Activated CD4-positive, alpha-beta T cell treated with anti-CD3 and anti-CD28 coated beads for 36 hours (primary cell): ENCODE results near the gene C14orf39. TPM values are rescaled to one million over a fixed set of nuclear protein-coding genes. Genes with fewer than 3 reads are reported as not detected.

Experiments
- ATAC-seq: fragments of 200-7000 bp; cut with Tn5 transposase; one replicate; pipeline ENCODE4 v1.10.0; 2021; ENCODE audit warnings: mild to moderate bottlenecking, moderate library complexity
- CTCF ChIA-PET: fragments of 350-600 bp; sonication (Branson Sonifier 250); formaldehyde crosslinking; loops from one replicate; lab custom pipeline; 2021; ENCODE audit warnings: antibody characterized with exemption; lab: Charles Lee
- POLR2A ChIA-PET: fragments of 350-600 bp; sonication (Branson Sonifier 250); formaldehyde crosslinking; loops from one replicate; lab custom pipeline; 2021; ENCODE audit warnings: antibody characterized with exemption, inconsistent platforms; lab: Charles Lee
- DNase-seq: peaks from one replicate; pipeline ENCODE4 v3.0.0-alpha.2; 2020
- H3K27ac Mint-ChIP-seq: one replicate; pipeline ENCODE4 v1.8.0; 2021; ENCODE audit warnings: mixed read lengths
- H3K27me3 Mint-ChIP-seq: one replicate; pipeline ENCODE4 v1.8.0; 2021; ENCODE audit warnings: mixed read lengths
- H3K36me3 Mint-ChIP-seq: one replicate; pipeline ENCODE4 v1.8.0; 2021; ENCODE audit warnings: low read depth, mixed read lengths
- H3K4me1 Mint-ChIP-seq: one replicate; pipeline ENCODE4 v1.8.0; 2021; ENCODE audit warnings: mixed read lengths
- H3K4me3 Mint-ChIP-seq: one replicate; pipeline ENCODE4 v1.8.0; 2021; ENCODE audit warnings: mild to moderate bottlenecking, moderate library complexity, mixed read lengths
- H3K9me3 Mint-ChIP-seq: one replicate; pipeline ENCODE4 v1.8.0; 2021; ENCODE audit warnings: low read depth, mixed read lengths
- intact Hi-C, 2 experiments: fragments of 100-400 bp; cut with DNase I in 1 of 2; cut with micrococcal nuclease in 1 of 2; formaldehyde crosslinking; loops; one replicate each; pipeline versions ENCODE4 v1.14.2 to v1.15.1; 2022 to 2024; cut with DNase I, micrococcal nuclease
- total RNA-seq, 2 experiments: library from RNA; stranded (reverse); gene quantifications; one replicate each; pipeline ENCODE4 v1.2.3, GENCODE V29; 2021

Gene C14orf39, protein sequence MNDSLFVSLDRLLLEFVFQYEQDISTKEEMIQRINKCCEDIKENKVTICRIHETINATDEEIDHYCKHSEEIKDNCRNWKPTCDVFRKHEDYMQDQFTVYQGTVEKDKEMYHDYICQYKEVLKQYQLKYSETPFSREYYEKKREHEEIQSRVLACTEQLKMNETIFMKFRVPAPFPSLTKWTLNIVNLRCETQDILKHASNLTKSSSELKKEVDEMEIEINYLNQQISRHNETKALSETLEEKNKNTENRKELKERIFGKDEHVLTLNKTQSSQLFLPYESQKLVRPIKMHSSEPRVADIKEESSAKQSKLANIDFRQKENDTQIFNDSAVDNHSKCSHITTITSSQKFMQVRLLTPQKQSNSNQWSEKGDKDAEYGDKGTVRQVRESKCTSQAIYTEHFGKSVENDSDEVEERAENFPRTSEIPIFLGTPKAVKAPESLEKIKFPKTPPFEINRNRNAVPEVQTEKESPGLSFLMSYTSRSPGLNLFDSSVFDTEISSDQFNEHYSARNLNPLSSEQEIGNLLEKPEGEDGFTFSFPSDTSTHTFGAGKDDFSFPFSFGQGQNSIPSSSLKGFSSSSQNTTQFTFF
- total RNA-seq = not detected

DNA sequence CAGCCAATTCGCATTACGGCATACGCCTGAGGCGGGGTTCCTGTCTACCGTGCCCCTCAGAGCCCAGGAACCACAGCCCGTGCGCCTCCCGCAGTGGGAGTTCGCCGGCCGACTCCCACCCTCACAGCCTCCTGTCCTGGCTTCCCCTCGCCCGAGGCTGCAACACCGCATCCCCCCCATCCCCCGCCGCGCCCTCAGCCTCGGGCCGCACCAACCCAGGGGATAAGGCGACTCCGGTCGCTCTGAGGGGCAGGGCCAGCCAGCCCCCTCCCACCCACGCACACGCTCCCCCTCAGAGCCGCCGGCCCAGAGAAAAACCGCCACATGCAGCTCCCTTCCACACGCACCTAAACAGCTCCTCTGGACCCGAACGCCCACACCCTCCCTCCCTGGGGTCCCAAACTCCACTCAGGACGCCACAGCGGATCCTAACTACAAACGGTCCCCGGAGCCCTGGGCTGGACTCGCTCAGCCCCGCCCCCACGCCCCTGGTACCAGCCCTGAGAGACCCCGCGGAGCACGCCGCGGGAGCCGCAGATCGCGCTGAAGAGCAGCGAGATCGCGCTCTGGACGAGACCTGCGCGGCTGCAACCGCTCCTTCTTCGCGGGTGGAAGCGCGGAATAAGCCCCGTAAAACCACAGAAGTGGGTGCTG, at the start of gene C14orf39:
Gene C14orf39, minus strand, starts transcription at position 466 of the 654 bp plus-strand sequence. CDS start 985 bp downstream, outside the sequence.
- no peak within 1 kb of the TSS for H3K27ac Mint-ChIP-seq
- intact Hi-C loops = loop anchor here in 1 of 2 experiments (2.0 kb wide), 1 partner anchor 27 kb away; no protein-coding TSS in a partner anchor
- ATAC-seq = peak; percentile 33
- peaks cover 6% of the 10 kb centered on the region for H3K4me1 Mint-ChIP-seq
- peaks cover 24% of the 10 kb centered on the region for H3K27me3 Mint-ChIP-seq
- ChIA-PET POLR2A (no interaction called here), CTCF (no interaction called here)
- DNase-seq = peak; percentile 57
- H3K36me3 Mint-ChIP-seq = no peaks in the 10 kb centered on the region
- peak within 1 kb of the TSS; percentile 24 for H3K4me3 Mint-ChIP-seq
- H3K9me3 Mint-ChIP-seq = peaks cover under 1% of the 10 kb centered on the region

DNA sequence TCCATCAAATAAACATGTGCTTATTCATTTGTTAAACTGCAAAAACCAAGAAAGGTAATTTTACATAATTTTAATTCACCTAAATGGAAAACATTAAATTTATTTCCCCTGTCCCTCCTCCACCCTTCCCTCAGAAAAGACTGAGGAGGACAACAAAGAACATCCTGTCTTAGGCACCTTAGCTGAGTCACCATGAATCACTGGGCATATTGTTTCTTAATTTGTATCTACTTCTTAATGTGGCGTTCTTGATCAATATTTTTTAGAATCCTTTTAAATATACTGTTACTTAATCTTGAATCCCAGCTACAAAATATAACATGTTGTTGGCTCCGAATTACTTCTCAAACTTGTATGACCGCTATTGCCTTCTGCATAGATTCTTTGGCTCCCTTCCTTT, 46.6 kb upstream of the C14orf39 start:
- H3K36me3 Mint-ChIP-seq = no peaks in the 10 kb centered on the region
- DNase-seq = no peak
- no peak for ATAC-seq
- H3K9me3 Mint-ChIP-seq = peaks cover 2% of the 10 kb centered on the region
- intact Hi-C loops = no loop called here
- H3K4me3 Mint-ChIP-seq = no peak overlapping the region
- no peak overlapping the region for H3K27ac Mint-ChIP-seq
- ChIA-PET CTCF (no interaction called here), POLR2A (no interaction called here)
- no peaks in the 10 kb centered on the region for H3K4me1 Mint-ChIP-seq
- H3K27me3 Mint-ChIP-seq = peaks cover 33% of the 10 kb centered on the region

DNA sequence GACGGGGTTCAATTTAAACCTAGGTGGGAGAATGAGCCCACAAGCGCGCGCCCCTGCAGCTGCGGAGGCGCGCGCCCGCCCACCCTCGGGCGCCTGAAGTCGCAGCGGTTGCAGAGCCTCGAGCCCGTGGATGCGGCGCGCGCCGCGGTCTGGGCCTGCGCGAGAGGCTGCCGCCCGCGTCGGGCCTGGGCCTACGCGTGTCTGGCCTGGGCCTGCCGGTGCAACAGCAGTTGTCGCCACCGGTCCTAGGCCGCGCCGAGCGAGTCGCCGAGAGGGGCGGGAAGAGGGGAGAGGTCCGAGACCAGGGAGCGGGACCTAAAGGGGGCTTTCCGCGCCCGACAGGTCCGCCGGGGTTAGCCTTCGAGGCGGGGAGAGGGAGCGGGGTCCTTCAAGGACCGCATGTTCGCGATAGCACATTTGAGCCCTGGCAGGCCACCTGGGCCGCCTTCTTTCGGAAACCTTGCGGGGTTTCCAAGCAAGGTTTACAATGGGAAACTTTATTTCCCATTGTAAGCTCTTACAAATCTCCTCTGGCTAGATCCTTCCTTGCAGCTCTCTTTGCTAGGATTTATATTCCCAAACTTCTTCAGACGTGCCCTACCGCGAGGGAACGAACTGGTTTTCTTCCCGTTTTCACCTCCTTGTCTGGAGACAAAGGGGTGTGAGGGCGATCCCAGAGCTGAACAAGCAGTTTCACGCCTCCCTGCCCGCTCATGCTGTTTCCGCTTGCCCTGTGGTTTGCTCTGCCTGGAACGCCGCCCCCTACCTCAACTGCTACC, 29.8 kb upstream of the C14orf39 start:
- intact Hi-C loops = loop anchor here in 1 of 2 experiments (1.0 kb wide), 1 partner anchor 184 kb away; no protein-coding TSS in a partner anchor
- Mint-ChIP-seq H3K36me3 (no peaks in the 10 kb centered on the region), H3K4me1 (peaks cover 14% of the 10 kb centered on the region), H3K9me3 (no peaks in the 10 kb centered on the region), H3K27ac (no peak overlapping the region), H3K27me3 (peaks cover 46% of the 10 kb centered on the region), H3K4me3 (no peak overlapping the region)
- ATAC-seq (peak; percentile 44), DNase-seq (peak; percentile 20)
- ChIA-PET CTCF (interaction anchor here (0.6 to 1.5 kb wide), 6 partner anchors 10 to 184 kb away, joined by 3 to 6 read pairs (median 4); no protein-coding TSS in a partner anchor), POLR2A (interaction anchor here (1.2 to 1.3 kb wide), 2 partner anchors 11 to 267 kb away, joined by 3 to 4 read pairs; partner anchors contain the start of gene PPM1A)

DNA sequence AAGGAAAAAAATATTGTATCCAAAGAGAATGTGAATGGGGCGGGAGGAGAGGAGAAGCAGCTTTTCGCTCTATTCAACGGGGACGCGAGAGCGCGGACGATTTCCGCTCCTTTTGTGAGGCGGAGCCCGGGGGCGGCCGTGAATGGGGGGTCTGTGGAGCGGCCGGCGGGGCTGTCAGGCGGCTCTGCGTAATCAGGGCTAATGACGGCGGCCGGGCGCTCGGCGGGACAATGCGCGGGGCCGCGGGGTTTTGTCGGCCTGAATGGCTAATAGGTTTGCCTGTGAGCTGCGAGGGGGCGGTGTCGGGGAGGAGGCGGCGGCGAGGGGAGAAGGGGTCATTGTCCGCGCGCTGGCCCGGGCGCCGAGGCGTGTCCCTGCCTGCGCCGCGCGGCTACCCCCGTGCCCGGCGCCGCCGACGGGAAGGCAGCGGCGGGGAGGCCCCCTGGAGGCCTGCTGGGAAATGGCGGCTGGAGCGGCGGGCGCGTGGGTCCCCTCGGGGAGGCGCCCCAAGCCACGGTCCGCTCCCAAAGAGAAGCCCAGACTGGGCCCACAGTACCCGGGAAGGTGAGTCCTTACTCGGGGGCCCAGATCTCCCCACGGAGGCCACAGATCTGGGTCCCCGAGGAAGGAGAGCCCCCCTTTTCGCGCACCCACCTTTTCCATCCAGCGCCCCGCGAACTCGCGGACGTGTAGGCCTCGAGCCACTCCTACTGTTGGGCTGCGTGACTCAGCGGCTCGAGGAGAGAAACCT, 29.1 kb upstream of the C14orf39 start:
- DNase-seq (peak; percentile 50), ATAC-seq (peak; percentile 53)
- H3K4me3 Mint-ChIP-seq = peak overlapping the region; percentile 40
- CTCF ChIA-PET = interaction anchor here (0.6 to 1.0 kb wide), 3 partner anchors 11 to 100 kb away, joined by 3 to 4 read pairs (median 3); no protein-coding TSS in a partner anchor
- intact Hi-C loops = loop anchor here in 1 of 2 experiments (1.0 kb wide), 1 partner anchor 184 kb away; no protein-coding TSS in a partner anchor
- H3K36me3 Mint-ChIP-seq = no peaks in the 10 kb centered on the region
- POLR2A ChIA-PET = no interaction called here
- H3K27ac Mint-ChIP-seq = no peak overlapping the region
- H3K4me1 Mint-ChIP-seq = peaks cover 20% of the 10 kb centered on the region
- peaks cover 52% of the 10 kb centered on the region for H3K27me3 Mint-ChIP-seq
- H3K9me3 Mint-ChIP-seq = no peaks in the 10 kb centered on the region

DNA sequence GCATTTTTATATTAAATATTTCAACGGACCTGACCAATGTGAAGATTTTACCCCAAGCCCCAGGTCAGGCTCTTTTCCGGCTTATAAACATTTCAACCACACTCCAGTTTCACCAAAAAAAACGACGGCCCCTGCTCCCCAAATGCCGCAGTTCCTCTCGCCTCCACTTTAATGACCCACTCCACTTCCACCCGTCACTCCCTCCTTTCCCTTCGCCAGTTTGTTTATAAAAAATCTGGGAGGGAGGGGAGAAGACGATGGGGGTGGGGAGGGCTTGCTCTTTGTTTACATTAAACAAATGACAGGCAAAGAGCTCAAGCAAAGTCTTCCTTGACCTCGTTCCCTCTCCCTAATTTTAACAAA, 28.5 kb upstream of the C14orf39 start:
- Mint-ChIP-seq H3K27ac (no peak overlapping the region), H3K4me1 (peaks cover 24% of the 10 kb centered on the region), H3K4me3 (peak overlapping the region; percentile 40), H3K9me3 (no peaks in the 10 kb centered on the region), H3K36me3 (no peaks in the 10 kb centered on the region), H3K27me3 (peaks cover 57% of the 10 kb centered on the region)
- ChIA-PET POLR2A (no interaction called here), CTCF (interaction anchor here (0.7 to 1.1 kb wide), 3 partner anchors 10 to 142 kb away, joined by 3 to 4 read pairs (median 3); no protein-coding TSS in a partner anchor)
- ATAC-seq = no peak
- intact Hi-C loops = no loop called here
- DNase-seq = no peak

DNA sequence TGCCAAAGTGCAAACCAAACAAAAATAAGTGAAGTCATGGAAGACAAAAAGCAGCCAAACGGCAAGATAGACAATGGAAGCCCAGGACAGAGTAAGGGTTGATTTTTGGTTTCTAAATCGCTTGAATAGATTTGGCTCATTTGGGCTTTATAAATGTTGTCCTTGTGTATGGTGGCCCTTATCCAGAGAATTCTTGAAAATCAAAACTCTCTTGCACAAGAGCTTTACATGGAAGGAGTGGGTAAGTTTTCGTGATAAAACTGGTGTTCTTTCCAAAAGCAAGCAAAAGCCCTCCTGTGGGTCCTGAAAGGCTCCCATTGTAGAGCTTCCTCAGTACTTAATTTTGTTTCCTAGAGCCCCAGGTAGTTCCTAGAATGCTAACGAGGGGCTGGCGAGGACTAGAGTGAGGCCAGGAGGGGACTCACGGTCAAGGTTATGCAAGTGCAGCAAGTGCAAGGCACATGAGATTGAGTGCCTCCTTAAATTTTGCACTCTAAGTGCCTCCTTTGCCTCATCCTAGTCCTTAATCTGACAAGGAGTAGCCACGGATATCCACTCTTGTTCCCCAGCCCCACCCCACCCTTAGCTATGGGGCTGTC, 27.2 kb upstream of the C14orf39 start:
- DNase-seq (no peak), ATAC-seq (no peak)
- Mint-ChIP-seq H3K27ac (no peak overlapping the region), H3K27me3 (peaks cover 67% of the 10 kb centered on the region), H3K36me3 (no peaks in the 10 kb centered on the region), H3K4me3 (no peak overlapping the region), H3K4me1 (peaks cover 30% of the 10 kb centered on the region), H3K9me3 (no peaks in the 10 kb centered on the region)
- ChIA-PET CTCF (interaction anchor here (0.5 to 1.4 kb wide), 3 partner anchors 8 to 182 kb away, joined by 3 read pairs; no protein-coding TSS in a partner anchor), POLR2A (no interaction called here)
- intact Hi-C loops = loop anchor here (2.0 kb wide), 2 partner anchors 26 to 140 kb away; partner anchors contain the start of gene C14orf39 (in 1 of the 2)

DNA sequence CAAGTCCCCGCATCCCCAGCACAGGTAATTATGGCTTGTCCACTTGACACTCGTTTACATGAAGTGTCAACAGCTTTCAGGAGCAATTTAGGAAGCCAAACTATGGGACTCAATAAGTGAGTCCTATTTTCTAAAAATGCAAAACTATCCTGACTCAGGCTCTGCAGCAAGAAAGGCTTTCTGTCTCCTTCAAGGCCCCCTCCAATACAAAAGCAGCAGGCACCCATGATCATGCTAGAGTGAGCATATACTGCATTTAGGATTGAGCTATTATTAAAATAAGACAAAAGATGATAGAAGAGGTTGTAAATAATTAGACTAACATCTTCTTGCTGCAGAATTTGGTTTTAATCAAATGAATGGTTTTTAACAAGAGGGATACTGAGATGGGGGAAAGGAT, 26.3 kb upstream of the C14orf39 start:
- ATAC-seq (no peak), DNase-seq (no peak)
- CTCF ChIA-PET = no interaction called here
- Mint-ChIP-seq H3K36me3 (no peaks in the 10 kb centered on the region), H3K4me1 (peaks cover 35% of the 10 kb centered on the region), H3K27me3 (peaks cover 71% of the 10 kb centered on the region), H3K9me3 (no peaks in the 10 kb centered on the region), H3K27ac (no peak overlapping the region), H3K4me3 (no peak overlapping the region)
- POLR2A ChIA-PET = no interaction called here
- intact Hi-C loops = loop anchor here (2.0 kb wide), 2 partner anchors 25 to 141 kb away; partner anchors contain the start of gene C14orf39 (in 1 of the 2)

DNA sequence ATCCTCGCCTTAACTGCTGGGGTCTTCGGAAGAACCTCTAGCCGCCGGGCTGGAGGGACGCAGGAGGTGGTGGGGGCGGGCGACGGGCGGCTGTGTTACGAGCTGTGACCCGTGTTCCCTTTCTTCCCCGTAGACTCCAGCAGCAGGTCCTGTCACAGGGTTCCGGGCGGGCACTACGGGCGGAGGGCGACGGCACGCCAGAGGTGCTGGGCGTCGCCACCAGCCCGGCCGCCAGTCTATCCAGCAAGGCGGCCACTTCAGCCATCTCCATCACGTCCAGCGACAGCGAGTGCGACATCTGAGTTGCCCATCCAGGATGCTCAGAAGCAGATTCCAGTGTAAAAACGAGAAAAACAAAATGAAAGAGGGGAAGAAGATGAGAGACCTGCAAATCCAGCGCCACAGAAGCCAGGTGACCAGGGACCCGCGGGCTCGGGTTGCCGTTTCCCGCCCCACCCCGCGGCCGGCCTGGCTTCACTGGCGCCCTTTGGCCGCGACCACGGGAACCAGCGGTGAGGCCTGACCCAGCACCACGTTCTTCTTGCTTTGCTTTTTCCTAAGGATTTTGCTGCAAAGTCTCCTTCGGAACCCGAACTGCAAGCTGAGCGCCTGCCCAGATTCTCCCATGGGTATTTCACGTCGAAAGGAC, 25.2 kb upstream of the C14orf39 start:
- Mint-ChIP-seq H3K27ac (no peak overlapping the region), H3K27me3 (peaks cover 71% of the 10 kb centered on the region), H3K9me3 (no peaks in the 10 kb centered on the region), H3K4me1 (peaks cover 32% of the 10 kb centered on the region), H3K36me3 (no peaks in the 10 kb centered on the region), H3K4me3 (peak overlapping the region; percentile 41)
- ATAC-seq (no peak), DNase-seq (no peak)
- CTCF ChIA-PET = no interaction called here
- POLR2A ChIA-PET = no interaction called here
- intact Hi-C loops = no loop called here

DNA sequence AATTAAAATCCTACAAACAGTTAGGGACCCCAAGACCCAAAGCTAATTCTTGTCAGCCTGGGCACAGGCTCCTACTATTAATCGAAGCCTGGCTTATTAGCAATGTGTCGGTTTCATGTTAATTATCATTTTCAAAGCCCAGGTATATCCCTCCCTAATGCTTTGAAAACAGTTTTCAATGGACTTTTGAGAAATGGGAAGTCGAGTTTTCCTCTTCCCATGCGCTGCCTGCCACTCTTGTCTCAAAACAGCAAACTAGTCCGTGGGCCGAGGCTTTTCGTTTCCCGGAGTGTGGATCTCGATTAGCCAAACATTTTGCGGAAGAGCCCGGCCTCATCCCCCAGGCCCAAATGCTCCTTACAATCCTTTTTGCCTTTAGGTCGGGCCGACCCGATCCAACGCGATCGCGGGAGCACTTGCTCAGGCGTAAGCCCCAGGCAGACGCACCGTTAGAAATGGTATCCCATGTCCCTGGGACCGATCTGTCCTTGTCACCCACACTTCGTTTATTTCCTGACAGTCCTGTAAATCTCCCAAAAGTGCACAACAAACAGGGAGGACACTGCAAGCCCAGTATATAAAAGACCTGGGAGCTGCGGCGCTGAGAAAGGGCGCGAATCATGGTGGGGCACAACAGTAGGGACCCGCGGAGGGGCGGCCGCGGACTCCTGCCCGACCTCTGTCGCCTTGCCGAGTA, 24.5 kb upstream of the C14orf39 start:
- CTCF ChIA-PET = no interaction called here
- intact Hi-C loops = no loop called here
- H3K36me3 Mint-ChIP-seq = no peaks in the 10 kb centered on the region
- peaks cover 74% of the 10 kb centered on the region for H3K27me3 Mint-ChIP-seq
- no peak overlapping the region for H3K4me3 Mint-ChIP-seq
- peaks cover 30% of the 10 kb centered on the region for H3K4me1 Mint-ChIP-seq
- DNase-seq (no peak), ATAC-seq (no peak)
- H3K9me3 Mint-ChIP-seq = no peaks in the 10 kb centered on the region
- POLR2A ChIA-PET = no interaction called here
- H3K27ac Mint-ChIP-seq = no peak overlapping the region
